ENCODE data around the gene PC.

DNA sequence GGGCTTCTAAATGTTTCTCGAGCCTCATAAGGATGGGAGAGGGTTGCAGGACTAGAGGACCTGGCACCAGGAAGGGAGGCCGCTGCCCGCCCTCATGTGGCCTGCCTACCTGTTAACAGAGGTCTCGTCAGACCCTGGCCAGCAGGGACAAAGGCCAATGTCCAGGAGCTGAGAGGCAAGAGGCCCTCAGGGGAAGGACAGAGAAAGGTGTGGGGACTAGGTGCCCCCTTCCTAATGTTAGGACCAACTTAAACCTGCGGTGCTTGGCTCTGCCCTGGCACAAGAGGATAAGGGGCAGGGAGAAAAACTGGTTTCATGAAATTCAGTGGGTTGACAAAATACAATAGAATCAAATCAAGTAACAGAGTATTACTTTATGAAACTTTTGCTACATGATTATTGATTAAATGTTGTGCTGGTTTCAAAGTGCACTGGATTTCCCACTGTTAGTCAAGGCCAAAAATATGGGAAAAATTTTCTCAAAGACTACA, 44.8 kb upstream of the PC start:
- TF ChIP-seq LCOR (CRISPR knock-in tag; IDR thresholded peaks at IDR 0.05) (no peak), MAFK (IDR thresholded peaks at IDR 0.05; ENCODE audit: low read length) (no peak), ILK (tag; IDR thresholded peaks at IDR 0.05; ENCODE audit: borderline replicate concordance, low read depth) (no peak), SRSF7 (optimal IDR thresholded peaks at IDR 0.05; ENCODE audit: low read depth, low read length) (no peak), HLTF (IDR thresholded peaks at IDR 0.05) (no peak)
- TF ChIP-seq, protein P1, sequence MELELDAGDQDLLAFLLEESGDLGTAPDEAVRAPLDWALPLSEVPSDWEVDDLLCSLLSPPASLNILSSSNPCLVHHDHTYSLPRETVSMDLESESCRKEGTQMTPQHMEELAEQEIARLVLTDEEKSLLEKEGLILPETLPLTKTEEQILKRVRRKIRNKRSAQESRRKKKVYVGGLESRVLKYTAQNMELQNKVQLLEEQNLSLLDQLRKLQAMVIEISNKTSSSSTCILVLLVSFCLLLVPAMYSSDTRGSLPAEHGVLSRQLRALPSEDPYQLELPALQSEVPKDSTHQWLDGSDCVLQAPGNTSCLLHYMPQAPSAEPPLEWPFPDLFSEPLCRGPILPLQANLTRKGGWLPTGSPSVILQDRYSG (tag; conservative IDR thresholded peaks at IDR 0.05; ENCODE audit: low read depth): no peak
- TF ChIP-seq, protein P2, sequence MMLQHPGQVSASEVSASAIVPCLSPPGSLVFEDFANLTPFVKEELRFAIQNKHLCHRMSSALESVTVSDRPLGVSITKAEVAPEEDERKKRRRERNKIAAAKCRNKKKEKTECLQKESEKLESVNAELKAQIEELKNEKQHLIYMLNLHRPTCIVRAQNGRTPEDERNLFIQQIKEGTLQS (IDR thresholded peaks at IDR 0.05): no peak
- TF ChIP-seq, protein P2 (CRISPR knock-in tag; conservative IDR thresholded peaks at IDR 0.05): no peak
